ENCODE data around the gene DDHD1. TPM values are rescaled to one million over a fixed set of nuclear protein-coding genes. Genes with fewer than 3 reads are reported as not detected.

Gene DDHD1
- total RNA-seq, 1 donor from 2014 or later = 14.5 TPM

GRCh38 chr14:53042480-53042879, 110.6 kb downstream of the DDHD1 start:
- Mint-ChIP-seq H3K36me3 (ENCODE audit: low read depth, unreplicated experiment) (peaks cover 17% of the 10 kb centered on the region), H3K27ac (ENCODE audit: unreplicated experiment) (no peak overlapping the region), H3K4me3 (ENCODE audit: unreplicated experiment) (no peak overlapping the region), H3K4me1 (ENCODE audit: low read depth, unreplicated experiment) (peaks cover 37% of the 10 kb centered on the region), H3K27me3 (ENCODE audit: low read depth, unreplicated experiment) (no peaks in the 10 kb centered on the region), H3K9me3 (ENCODE audit: unreplicated experiment) (no peaks in the 10 kb centered on the region)
- DNase-seq (ENCODE audit: low read depth) (peak; percentile 80), FAIRE-seq (no peak)
- Histone ChIP-seq H3K79me2 (ENCODE audit: insufficient read depth, low read length) (no peaks in the 10 kb centered on the region), H4K20me1 (ENCODE audit: insufficient read depth, low read length) (no peaks in the 10 kb centered on the region), H2AFZ (ENCODE audit: low read depth, low read length) (no peak overlapping the region), H3K27me3 (ENCODE audit: insufficient read depth, low read length) (no peaks in the 10 kb centered on the region), H3K36me3 (ENCODE audit: insufficient read depth, low read length) (peaks cover 3% of the 10 kb centered on the region), H3K9ac (ENCODE audit: low read length) (no peak overlapping the region), H3K4me2 (ENCODE audit: low read length) (peak overlapping the region; percentile 35), H3K9me3 (ENCODE audit: insufficient read depth, low read depth, low read length) (no peaks in the 10 kb centered on the region), H3K4me3 (ENCODE audit: insufficient read depth, low read depth, low read length) (no peak overlapping the region), H3K27ac (ENCODE audit: low read depth, low read length) (no peak overlapping the region), H3K4me1 (ENCODE audit: insufficient read depth, low read length) (peaks cover 28% of the 10 kb centered on the region)
- TF ChIP-seq EZH2 (IDR thresholded peaks at IDR 0.05; ENCODE audit: insufficient read depth, low read length) = no peak
- no peak for TF ChIP-seq CTCF (IDR thresholded peaks at IDR 0.05; ENCODE audit: insufficient read depth, low read depth, low read length)

DNA sequence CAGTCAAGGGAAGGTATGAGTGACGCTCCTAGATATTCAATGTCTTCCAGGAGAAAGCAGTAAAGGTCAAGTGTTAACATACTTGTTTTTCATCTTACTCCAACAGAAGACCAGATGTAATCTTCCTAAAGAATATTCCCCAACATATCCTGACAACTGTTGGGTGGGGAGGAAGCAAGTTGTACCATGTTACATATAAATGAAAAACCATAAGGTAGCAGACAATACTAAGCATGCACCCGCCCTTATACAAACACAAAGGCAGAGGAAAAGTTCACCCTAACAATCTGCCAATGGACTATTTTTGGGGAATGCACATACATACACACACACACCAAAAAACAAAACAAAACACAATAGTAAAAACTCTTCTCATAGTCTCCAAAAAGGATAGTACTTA, 112.1 kb downstream of the DDHD1 start:
- no peak for FAIRE-seq
- Mint-ChIP-seq H3K9me3 (ENCODE audit: unreplicated experiment) (peaks cover 2% of the 10 kb centered on the region), H3K4me3 (ENCODE audit: unreplicated experiment) (no peak overlapping the region)

More for the DNA sequence above, 112.1 kb downstream of the DDHD1 start:
- Histone ChIP-seq H3K27me3 (ENCODE audit: insufficient read depth, low read length) (no peaks in the 10 kb centered on the region), H3K9me3 (ENCODE audit: insufficient read depth, low read depth, low read length) (no peaks in the 10 kb centered on the region), H3K27ac (ENCODE audit: low read depth, low read length) (no peak overlapping the region), H3K4me2 (ENCODE audit: low read length) (no peak overlapping the region), H3K79me2 (ENCODE audit: insufficient read depth, low read length) (no peaks in the 10 kb centered on the region), H3K9ac (ENCODE audit: low read length) (no peak overlapping the region), H2AFZ (ENCODE audit: low read depth, low read length) (no peak overlapping the region), H3K4me1 (ENCODE audit: insufficient read depth, low read length) (peaks cover 28% of the 10 kb centered on the region), H3K36me3 (ENCODE audit: insufficient read depth, low read length) (no peaks in the 10 kb centered on the region), H3K4me3 (ENCODE audit: insufficient read depth, low read depth, low read length) (no peak overlapping the region), H4K20me1 (ENCODE audit: insufficient read depth, low read length) (no peaks in the 10 kb centered on the region)
- H3K27ac Mint-ChIP-seq (ENCODE audit: unreplicated experiment) = no peak overlapping the region
- no peaks in the 10 kb centered on the region for H3K27me3 Mint-ChIP-seq (ENCODE audit: low read depth, unreplicated experiment)
- H3K36me3 Mint-ChIP-seq (ENCODE audit: low read depth, unreplicated experiment) = peaks cover 18% of the 10 kb centered on the region
- H3K4me1 Mint-ChIP-seq (ENCODE audit: low read depth, unreplicated experiment) = peaks cover 35% of the 10 kb centered on the region
- TF ChIP-seq CTCF (IDR thresholded peaks at IDR 0.05; ENCODE audit: insufficient read depth, low read depth, low read length) (no peak), EZH2 (IDR thresholded peaks at IDR 0.05; ENCODE audit: insufficient read depth, low read length) (no peak)
- DNase-seq (ENCODE audit: low read depth) = no peak

All from astrocyte (in vitro differentiated cells and primary cell).